ENCODE data around the gene NAALADL1.

NAALADL1 gene

GRCh38 chr11:65057526-65057925 lies 827 bp downstream of the NAALADL1 start:
- Histone ChIP-seq H3K9me3 (ENCODE audit: control insufficient read depth, insufficient read depth, low read depth, low read length) (no peaks in the 10 kb centered on the region), H3K27ac (ENCODE audit: extremely low read depth, low read depth, low read length) (no peak overlapping the region), H3K36me3 (ENCODE audit: control insufficient read depth in 2 of 2, insufficient read depth in 1 of 2, low read length in 2 of 2) (no peaks in the 10 kb centered on the region), H3K4me3 (ENCODE audit: low read depth, low read length) (no peak overlapping the region), H3K4me1 (ENCODE audit: control insufficient read depth, insufficient read depth, low read length) (no peaks in the 10 kb centered on the region)
- ChIA-PET POLR2A (no interaction called here), CTCF (no interaction called here)
- TF ChIP-seq WT1 (tag by site-specific recombination; IDR thresholded peaks at IDR 0.05) (no peak), ZNF366 (tag by site-specific recombination; conservative IDR thresholded peaks at IDR 0.05) (no peak), ZNF664 (tag by site-specific recombination; IDR thresholded peaks at IDR 0.05) (no peak), ZNF544 (tag by site-specific recombination; IDR thresholded peaks at IDR 0.05) (no peak), ZNF274 (IDR thresholded peaks at IDR 0.05; ENCODE audit: low read length) (no peak), ZNF274 (tag by site-specific recombination; IDR thresholded peaks at IDR 0.05; ENCODE audit: borderline replicate concordance) (no peak), SP2 (tag by site-specific recombination; IDR thresholded peaks at IDR 0.05) (no peak), ZNF571 (tag by site-specific recombination; IDR thresholded peaks at IDR 0.05) (no peak), ZNF184 (tag by site-specific recombination; IDR thresholded peaks at IDR 0.05) (no peak)
- TF ChIP-seq, protein P1, sequence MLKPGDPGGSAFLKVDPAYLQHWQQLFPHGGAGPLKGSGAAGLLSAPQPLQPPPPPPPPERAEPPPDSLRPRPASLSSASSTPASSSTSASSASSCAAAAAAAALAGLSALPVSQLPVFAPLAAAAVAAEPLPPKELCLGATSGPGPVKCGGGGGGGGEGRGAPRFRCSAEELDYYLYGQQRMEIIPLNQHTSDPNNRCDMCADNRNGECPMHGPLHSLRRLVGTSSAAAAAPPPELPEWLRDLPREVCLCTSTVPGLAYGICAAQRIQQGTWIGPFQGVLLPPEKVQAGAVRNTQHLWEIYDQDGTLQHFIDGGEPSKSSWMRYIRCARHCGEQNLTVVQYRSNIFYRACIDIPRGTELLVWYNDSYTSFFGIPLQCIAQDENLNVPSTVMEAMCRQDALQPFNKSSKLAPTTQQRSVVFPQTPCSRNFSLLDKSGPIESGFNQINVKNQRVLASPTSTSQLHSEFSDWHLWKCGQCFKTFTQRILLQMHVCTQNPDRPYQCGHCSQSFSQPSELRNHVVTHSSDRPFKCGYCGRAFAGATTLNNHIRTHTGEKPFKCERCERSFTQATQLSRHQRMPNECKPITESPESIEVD (tag by site-specific recombination; IDR thresholded peaks at IDR 0.05), result no peak
- TF ChIP-seq, protein P2, sequence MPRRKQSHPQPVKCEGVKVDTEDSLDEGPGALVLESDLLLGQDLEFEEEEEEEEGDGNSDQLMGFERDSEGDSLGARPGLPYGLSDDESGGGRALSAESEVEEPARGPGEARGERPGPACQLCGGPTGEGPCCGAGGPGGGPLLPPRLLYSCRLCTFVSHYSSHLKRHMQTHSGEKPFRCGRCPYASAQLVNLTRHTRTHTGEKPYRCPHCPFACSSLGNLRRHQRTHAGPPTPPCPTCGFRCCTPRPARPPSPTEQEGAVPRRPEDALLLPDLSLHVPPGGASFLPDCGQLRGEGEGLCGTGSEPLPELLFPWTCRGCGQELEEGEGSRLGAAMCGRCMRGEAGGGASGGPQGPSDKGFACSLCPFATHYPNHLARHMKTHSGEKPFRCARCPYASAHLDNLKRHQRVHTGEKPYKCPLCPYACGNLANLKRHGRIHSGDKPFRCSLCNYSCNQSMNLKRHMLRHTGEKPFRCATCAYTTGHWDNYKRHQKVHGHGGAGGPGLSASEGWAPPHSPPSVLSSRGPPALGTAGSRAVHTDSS (tag by site-specific recombination; IDR thresholded peaks at IDR 0.05), result no peak
- TF ChIP-seq, protein P3, sequence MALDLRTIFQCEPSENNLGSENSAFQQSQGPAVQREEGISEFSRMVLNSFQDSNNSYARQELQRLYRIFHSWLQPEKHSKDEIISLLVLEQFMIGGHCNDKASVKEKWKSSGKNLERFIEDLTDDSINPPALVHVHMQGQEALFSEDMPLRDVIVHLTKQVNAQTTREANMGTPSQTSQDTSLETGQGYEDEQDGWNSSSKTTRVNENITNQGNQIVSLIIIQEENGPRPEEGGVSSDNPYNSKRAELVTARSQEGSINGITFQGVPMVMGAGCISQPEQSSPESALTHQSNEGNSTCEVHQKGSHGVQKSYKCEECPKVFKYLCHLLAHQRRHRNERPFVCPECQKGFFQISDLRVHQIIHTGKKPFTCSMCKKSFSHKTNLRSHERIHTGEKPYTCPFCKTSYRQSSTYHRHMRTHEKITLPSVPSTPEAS (tag by site-specific recombination; IDR thresholded peaks at IDR 0.05), result no peak
- TF ChIP-seq, protein P4, sequence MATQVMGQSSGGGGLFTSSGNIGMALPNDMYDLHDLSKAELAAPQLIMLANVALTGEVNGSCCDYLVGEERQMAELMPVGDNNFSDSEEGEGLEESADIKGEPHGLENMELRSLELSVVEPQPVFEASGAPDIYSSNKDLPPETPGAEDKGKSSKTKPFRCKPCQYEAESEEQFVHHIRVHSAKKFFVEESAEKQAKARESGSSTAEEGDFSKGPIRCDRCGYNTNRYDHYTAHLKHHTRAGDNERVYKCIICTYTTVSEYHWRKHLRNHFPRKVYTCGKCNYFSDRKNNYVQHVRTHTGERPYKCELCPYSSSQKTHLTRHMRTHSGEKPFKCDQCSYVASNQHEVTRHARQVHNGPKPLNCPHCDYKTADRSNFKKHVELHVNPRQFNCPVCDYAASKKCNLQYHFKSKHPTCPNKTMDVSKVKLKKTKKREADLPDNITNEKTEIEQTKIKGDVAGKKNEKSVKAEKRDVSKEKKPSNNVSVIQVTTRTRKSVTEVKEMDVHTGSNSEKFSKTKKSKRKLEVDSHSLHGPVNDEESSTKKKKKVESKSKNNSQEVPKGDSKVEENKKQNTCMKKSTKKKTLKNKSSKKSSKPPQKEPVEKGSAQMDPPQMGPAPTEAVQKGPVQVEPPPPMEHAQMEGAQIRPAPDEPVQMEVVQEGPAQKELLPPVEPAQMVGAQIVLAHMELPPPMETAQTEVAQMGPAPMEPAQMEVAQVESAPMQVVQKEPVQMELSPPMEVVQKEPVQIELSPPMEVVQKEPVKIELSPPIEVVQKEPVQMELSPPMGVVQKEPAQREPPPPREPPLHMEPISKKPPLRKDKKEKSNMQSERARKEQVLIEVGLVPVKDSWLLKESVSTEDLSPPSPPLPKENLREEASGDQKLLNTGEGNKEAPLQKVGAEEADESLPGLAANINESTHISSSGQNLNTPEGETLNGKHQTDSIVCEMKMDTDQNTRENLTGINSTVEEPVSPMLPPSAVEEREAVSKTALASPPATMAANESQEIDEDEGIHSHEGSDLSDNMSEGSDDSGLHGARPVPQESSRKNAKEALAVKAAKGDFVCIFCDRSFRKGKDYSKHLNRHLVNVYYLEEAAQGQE (tag by site-specific recombination; IDR thresholded peaks at IDR 0.05), result no peak
- TF ChIP-seq, protein P5, sequence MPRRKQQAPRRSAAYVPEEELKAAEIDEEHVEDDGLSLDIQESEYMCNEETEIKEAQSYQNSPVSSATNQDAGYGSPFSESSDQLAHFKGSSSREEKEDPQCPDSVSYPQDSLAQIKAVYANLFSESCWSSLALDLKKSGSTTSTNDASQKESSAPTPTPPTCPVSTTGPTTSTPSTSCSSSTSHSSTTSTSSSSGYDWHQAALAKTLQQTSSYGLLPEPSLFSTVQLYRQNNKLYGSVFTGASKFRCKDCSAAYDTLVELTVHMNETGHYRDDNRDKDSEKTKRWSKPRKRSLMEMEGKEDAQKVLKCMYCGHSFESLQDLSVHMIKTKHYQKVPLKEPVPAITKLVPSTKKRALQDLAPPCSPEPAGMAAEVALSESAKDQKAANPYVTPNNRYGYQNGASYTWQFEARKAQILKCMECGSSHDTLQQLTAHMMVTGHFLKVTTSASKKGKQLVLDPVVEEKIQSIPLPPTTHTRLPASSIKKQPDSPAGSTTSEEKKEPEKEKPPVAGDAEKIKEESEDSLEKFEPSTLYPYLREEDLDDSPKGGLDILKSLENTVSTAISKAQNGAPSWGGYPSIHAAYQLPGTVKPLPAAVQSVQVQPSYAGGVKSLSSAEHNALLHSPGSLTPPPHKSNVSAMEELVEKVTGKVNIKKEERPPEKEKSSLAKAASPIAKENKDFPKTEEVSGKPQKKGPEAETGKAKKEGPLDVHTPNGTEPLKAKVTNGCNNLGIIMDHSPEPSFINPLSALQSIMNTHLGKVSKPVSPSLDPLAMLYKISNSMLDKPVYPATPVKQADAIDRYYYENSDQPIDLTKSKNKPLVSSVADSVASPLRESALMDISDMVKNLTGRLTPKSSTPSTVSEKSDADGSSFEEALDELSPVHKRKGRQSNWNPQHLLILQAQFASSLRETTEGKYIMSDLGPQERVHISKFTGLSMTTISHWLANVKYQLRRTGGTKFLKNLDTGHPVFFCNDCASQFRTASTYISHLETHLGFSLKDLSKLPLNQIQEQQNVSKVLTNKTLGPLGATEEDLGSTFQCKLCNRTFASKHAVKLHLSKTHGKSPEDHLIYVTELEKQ (tag by site-specific recombination; IDR thresholded peaks at IDR 0.05; ENCODE audit: borderline replicate concordance), result no peak

Data from HEK293 (cell line).